ENCODE measurements around the gene NR5A2. TPM values are rescaled to one million over a fixed set of nuclear protein-coding genes. Genes with fewer than 3 reads are reported as not detected.
A peak's percentile ranks its signal among the peaks of the same experiment; 100 is the strongest.

NR5A2 gene
- total RNA-seq, 1 experiment from 2014 or later, result 4.7 TPM

GRCh38 chr1:200038981-200039848, 11.7 kb downstream of the NR5A2 start:
- H3K4ac ChIP-seq (ENCODE audit: low read depth, low read length), result no peak overlapping the region
- H2AFZ ChIP-seq (ENCODE audit: low read length), result no peak overlapping the region
- H3K56ac ChIP-seq (ENCODE audit: insufficient read length, low read depth, low read length), result no peak overlapping the region
- peaks cover 54 to 64% of the 10 kb centered on the region in 2 experiments for H3K4me1 Mint-ChIP-seq
- H3K9me3 ChIP-seq (ENCODE audit: control insufficient read depth, low read depth, low read length), result no peaks in the 10 kb centered on the region
- H3K4me1 ChIP-seq (ENCODE audit: insufficient read depth, low read length), result peaks cover 6% of the 10 kb centered on the region
- no peak for TF ChIP-seq CTCF (conservative IDR thresholded peaks at IDR 0.05)
- no peak overlapping the region for H3K23ac ChIP-seq (ENCODE audit: insufficient read length, low read depth, low read length)
- H4K20me1 ChIP-seq (ENCODE audit: control insufficient read depth, insufficient read depth, insufficient read length), result no peaks in the 10 kb centered on the region
- DNase-seq, result peak; percentile 82
- no peaks in the 10 kb centered on the region for H3K79me2 ChIP-seq (ENCODE audit: insufficient read depth, low read length)
- peaks cover 31% of the 10 kb centered on the region; the same call in 1 of the 2 replicates for H3K27me3 ChIP-seq (ENCODE audit: insufficient read depth, low read length)
- no peak overlapping the region for H2AK5ac ChIP-seq (ENCODE audit: insufficient read length, low read length)
- H4K8ac ChIP-seq (replicated peaks; ENCODE audit: insufficient read length, low read depth, low read length), result no peak overlapping the region
- H3K36me3 Mint-ChIP-seq (ENCODE audit: insufficient read depth in 1 of 3, low read depth in 3 of 3), result no peaks in the 10 kb centered on the region; a peak in 1 of 7 replicates
- H3K14ac ChIP-seq (ENCODE audit: insufficient read depth, low read length), result peak overlapping the region; percentile 31; the same call in 1 of the 2 replicates
- H3K27ac ChIP-seq (ENCODE audit: insufficient read length, low read depth, low read length), result no peak overlapping the region
- H3T11ph ChIP-seq (ENCODE audit: low read length), result no peak overlapping the region
- no CpG with 5 or more reads among the region's 79 CpGs for WGBS (ENCODE audit: extremely low coverage, insufficient read length, low lambda C conversion rate)
- no peak overlapping the region for H2BK12ac ChIP-seq (ENCODE audit: insufficient read length, low read depth, low read length)
- H3K4me3 Mint-ChIP-seq, result peak overlapping the region; percentile 71 to 91
- H2BK20ac ChIP-seq (ENCODE audit: low read depth, low read length, poor library complexity, severe bottlenecking), result no peak overlapping the region
- no peak overlapping the region for H4K5ac ChIP-seq (ENCODE audit: insufficient read length, low read depth, low read length)
- H3K9me3 Mint-ChIP-seq, result peaks cover 3 to 5% of the 10 kb centered on the region in 2 experiments; a peak in 2 of 5 replicates
- peak overlapping the region; percentile 47 for H3K18ac ChIP-seq (ENCODE audit: insufficient read length, low read depth, low read length)
- H3K9ac ChIP-seq (ENCODE audit: extremely low read depth, insufficient read length, low read length), result peak overlapping the region; percentile 18
- peak overlapping the region; percentile 100 for H3K4me2 ChIP-seq (ENCODE audit: insufficient read depth, insufficient read length, low read length)
- peaks cover 72% of the 10 kb centered on the region for H3K23me2 ChIP-seq (ENCODE audit: insufficient read length, low read depth, low read length, poor library complexity, severe bottlenecking)
- peak overlapping the region in 2 of 3 experiments; percentile 72 to 75; a peak in 2 of 7 replicates for H3K27ac Mint-ChIP-seq
- no peak overlapping the region for H2BK15ac ChIP-seq (ENCODE audit: low read depth, low read length)
- H2BK120ac ChIP-seq (ENCODE audit: low read depth, low read length, poor library complexity, severe bottlenecking), result no peak overlapping the region
- H2BK5ac ChIP-seq (ENCODE audit: insufficient read length, low read length), result no peak overlapping the region
- H3K79me1 ChIP-seq (ENCODE audit: insufficient read depth, low read depth, low read length, poor library complexity, severe bottlenecking), result no peaks in the 10 kb centered on the region
- no peak overlapping the region for H4K91ac ChIP-seq (ENCODE audit: insufficient read length, low read depth, low read length)
- H3K27me3 Mint-ChIP-seq (ENCODE audit: low read depth), result peaks cover 46% of the 10 kb centered on the region

Measured in H9 (cell line).